GM18873 (cell line): ENCODE data around the gene FOS.
"Not testable (repeated sequence)": the region's sequence is repeated elsewhere in the genome, so short reads cannot be mapped to it uniquely, and the experiment has no call there.

ENCODE experiments used
- ATAC-seq: cut with Tn5 transposase; IDR thresholded peaks from one replicate; pipeline ENCODE4 v1.9.1; 2021; ENCODE audit warnings: mild to moderate bottlenecking, moderate library complexity, moderate number of reproducible peaks; ENCODE audit not compliant: unreplicated experiment, low FRiP score

The FOS gene

GRCh38 chr14:75292101-75292563 lies 13.5 kb downstream of the FOS start:
- ATAC-seq = no peak

GRCh38 chr14:75292886-75293285 lies 14.3 kb downstream of the FOS start:
- no peak for ATAC-seq

- peak; percentile 81 for ATAC-seq
These were observed 15.5 kb downstream of the FOS start for GRCh38 chr14:75293920-75294648.

GRCh38 chr14:75294649-75295033 lies 16.0 kb downstream of the FOS start:
- ATAC-seq = no peak

- no peak for ATAC-seq
These were observed 16.4 kb downstream of the FOS start for GRCh38 chr14:75295061-75295461.

- no peak for ATAC-seq
These were observed 17.1 kb downstream of the FOS start for GRCh38 chr14:75295491-75296345.

GRCh38 chr14:75297411-75298040 lies 18.9 kb downstream of the FOS start:
- no peak for ATAC-seq

- no peak for ATAC-seq
These were observed 19.7 kb downstream of the FOS start for GRCh38 chr14:75298187-75298965.

GRCh38 chr14:75299059-75299458 lies 20.4 kb downstream of the FOS start:
- no peak for ATAC-seq

GRCh38 chr14:75299576-75299975 lies 20.9 kb downstream of the FOS start:
- no peak for ATAC-seq

GRCh38 chr14:75301666-75302325 lies 23.2 kb downstream of the FOS start:
- ATAC-seq = no peak

- ATAC-seq = no peak
These were observed 24.8 kb downstream of the FOS start for GRCh38 chr14:75303381-75303789.

- ATAC-seq = not testable (repeated sequence)
These were observed 27.8 kb downstream of the FOS start for GRCh38 chr14:75306410-75306809.

GRCh38 chr14:75306927-75307699 lies 28.5 kb downstream of the FOS start:
- no peak for ATAC-seq

- ATAC-seq = no peak
These were observed 29.2 kb downstream of the FOS start for GRCh38 chr14:75307700-75308379.

- ATAC-seq = not testable (repeated sequence)
These were observed 30.4 kb downstream of the FOS start for GRCh38 chr14:75308991-75309390.

GRCh38 chr14:75309561-75309960 lies 30.9 kb downstream of the FOS start:
- not testable (repeated sequence) for ATAC-seq

- no peak for ATAC-seq
These were observed 31.9 kb downstream of the FOS start for GRCh38 chr14:75310295-75311111.
